Muscle of arm (tissue), 12 donors: ENCODE measurements around the gene SUPT7L. TPM values are rescaled to one million over a fixed set of nuclear protein-coding genes. Genes with fewer than 3 reads are reported as not detected.
"Not testable (repeated sequence)": the region's sequence is repeated elsewhere in the genome, so short reads cannot be mapped to it uniquely, and the experiment has no call there.

Experiments used
- DNase-seq: peaks from one replicate; pipeline ENCODE4 v3.0.0-alpha.2; 2013
- polyA plus RNA-seq, 12 donors: library from polyadenylated mRNA; unstranded; fragments of 120-200 nt; gene quantifications; one replicate each; pipeline ENCODE4 v1.2.1, GENCODE V29; 2013; ENCODE audit not compliant: insufficient read length in 12 of 12

SUPT7L gene
- polyA plus RNA-seq, 12 donors, result 24.8 to 49.5 (median 32.3) TPM; not detected in 1

- no peak for DNase-seq
Observed at GRCh38 chr2:27647289-27647688, 16.1 kb downstream of the SUPT7L start.

- no peak for DNase-seq
Observed at GRCh38 chr2:27645197-27645596, 18.2 kb downstream of the SUPT7L start.

GRCh38 chr2:27640722-27641245 lies 22.6 kb downstream of the SUPT7L start:
- no peak for DNase-seq

GRCh38 chr2:27638709-27639108 lies 24.7 kb downstream of the SUPT7L start:
- no peak for DNase-seq

GRCh38 chr2:27638037-27638637 lies 25.3 kb downstream of the SUPT7L start:
- DNase-seq, result no peak

- DNase-seq, result no peak
Observed at GRCh38 chr2:27636766-27637165, 26.6 kb downstream of the SUPT7L start.

- DNase-seq, result no peak
Observed at GRCh38 chr2:27634291-27634690, 29.1 kb downstream of the SUPT7L start.

GRCh38 chr2:27630257-27630656 lies 33.2 kb downstream of the SUPT7L start:
- DNase-seq, result not testable (repeated sequence)

- peak; percentile 83 for DNase-seq
Observed at GRCh38 chr2:27628767-27629709, 34.4 kb downstream of the SUPT7L start, which contains the start of the genes CCDC121 and GPN1. CCDC121 (minus strand) TSS chr2:27629012; CDS start chr2:27627799, 1,213 bp downstream. GPN1 (plus strand) TSS chr2:27629050; CDS start chr2:27629059, 9 bp downstream.

GRCh38 chr2:27627963-27628766 lies 35.2 kb downstream of the SUPT7L start:
- DNase-seq, result peak; percentile 5

GRCh38 chr2:27626921-27627320 lies 36.5 kb downstream of the SUPT7L start:
- not testable (repeated sequence) for DNase-seq

- not testable (repeated sequence) for DNase-seq
Observed at GRCh38 chr2:27626323-27626722, 37.1 kb downstream of the SUPT7L start.

GRCh38 chr2:27624943-27625342 lies 38.5 kb downstream of the SUPT7L start:
- no peak for DNase-seq

- DNase-seq, result no peak
Observed at GRCh38 chr2:27622921-27623384, 40.5 kb downstream of the SUPT7L start.

GRCh38 chr2:27621524-27621923 lies 41.9 kb downstream of the SUPT7L start:
- DNase-seq, result no peak

- DNase-seq, result no peak
Observed at GRCh38 chr2:27615316-27615715, 48.1 kb downstream of the SUPT7L start.

- no peak for DNase-seq
Observed at GRCh38 chr2:27613985-27614384, 49.4 kb downstream of the SUPT7L start.

- no peak for DNase-seq
Observed at GRCh38 chr2:27606611-27607010, 56.8 kb downstream of the SUPT7L start.
